ENCODE measurements around the gene RRP15.

RRP15 gene, protein sequence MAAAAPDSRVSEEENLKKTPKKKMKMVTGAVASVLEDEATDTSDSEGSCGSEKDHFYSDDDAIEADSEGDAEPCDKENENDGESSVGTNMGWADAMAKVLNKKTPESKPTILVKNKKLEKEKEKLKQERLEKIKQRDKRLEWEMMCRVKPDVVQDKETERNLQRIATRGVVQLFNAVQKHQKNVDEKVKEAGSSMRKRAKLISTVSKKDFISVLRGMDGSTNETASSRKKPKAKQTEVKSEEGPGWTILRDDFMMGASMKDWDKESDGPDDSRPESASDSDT

GRCh38 chr1:218284917-218285635 lies at the start of gene RRP15:
TSS of gene RRP15 (plus strand) at chr1:218285293. CDS start at chr1:218285317, 24 bp downstream.
- peak; percentile 76 to 77 for DNase-seq (ENCODE audit: low read depth in 2 of 2)

DNA sequence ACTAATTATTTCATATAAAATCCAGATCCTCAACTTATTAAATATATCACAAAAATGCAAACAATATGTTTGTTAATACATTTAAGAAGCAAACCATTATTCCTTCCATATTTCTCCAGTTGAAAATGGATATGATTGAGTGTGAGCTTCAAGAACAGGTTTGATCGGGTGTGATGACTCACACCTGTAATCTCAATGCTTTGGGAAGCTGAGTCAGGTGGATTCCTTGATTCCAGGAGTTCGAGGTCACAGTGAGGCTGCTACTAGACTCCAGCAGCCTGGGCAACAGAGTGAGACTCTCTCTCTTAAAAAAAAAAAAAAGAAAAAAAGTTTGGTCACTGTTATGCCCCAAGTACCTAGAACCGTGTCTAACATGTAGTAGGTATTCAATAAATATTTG lies 42.9 kb upstream of the RRP15 start:
- DNase-seq (ENCODE audit: low read depth in 2 of 2) = no peak

DNA sequence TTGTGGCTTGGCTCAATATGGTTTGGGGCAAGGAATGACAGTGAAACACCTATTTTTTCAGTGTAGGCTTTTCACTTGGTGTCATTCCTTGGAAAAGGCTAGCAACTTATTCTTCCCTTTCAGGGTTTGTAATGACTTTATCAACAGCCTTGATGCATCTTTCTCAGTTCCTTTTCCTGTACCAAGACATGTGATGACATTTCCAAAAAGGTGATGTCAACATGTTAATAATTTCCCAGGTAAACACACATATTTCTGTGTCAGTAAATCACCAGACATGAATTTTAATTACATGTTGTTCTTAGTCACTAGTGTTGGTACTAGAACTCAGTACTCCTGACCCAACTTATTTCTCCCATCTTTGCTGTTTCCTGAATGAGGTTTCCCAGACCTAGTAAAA lies 37.8 kb upstream of the RRP15 start:
- no peak for DNase-seq (ENCODE audit: low read depth in 2 of 2)

GRCh38 chr1:218249338-218250140 lies 35.6 kb upstream of the RRP15 start:
- DNase-seq (ENCODE audit: low read depth in 2 of 2) = no peak

DNA sequence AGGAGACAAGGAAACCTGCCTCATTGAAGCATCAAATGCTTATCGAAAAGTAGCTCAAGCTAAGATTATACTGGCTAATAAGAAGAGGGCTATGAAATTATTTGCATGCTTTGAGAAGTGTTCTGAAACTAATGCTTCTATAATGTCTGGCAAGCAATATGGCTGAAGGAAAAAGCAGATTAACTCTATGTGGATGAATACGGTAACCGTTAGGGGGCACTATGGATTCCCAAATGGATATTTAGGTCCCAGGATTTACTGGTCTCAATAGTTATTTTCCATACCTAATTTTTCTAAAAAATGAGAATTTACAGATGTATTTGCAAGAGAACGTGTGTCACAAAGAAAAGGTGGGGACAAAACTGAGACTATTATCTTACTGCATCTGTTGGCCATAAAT lies 34.6 kb upstream of the RRP15 start:
- DNase-seq (ENCODE audit: low read depth in 2 of 2) = no peak

DNA sequence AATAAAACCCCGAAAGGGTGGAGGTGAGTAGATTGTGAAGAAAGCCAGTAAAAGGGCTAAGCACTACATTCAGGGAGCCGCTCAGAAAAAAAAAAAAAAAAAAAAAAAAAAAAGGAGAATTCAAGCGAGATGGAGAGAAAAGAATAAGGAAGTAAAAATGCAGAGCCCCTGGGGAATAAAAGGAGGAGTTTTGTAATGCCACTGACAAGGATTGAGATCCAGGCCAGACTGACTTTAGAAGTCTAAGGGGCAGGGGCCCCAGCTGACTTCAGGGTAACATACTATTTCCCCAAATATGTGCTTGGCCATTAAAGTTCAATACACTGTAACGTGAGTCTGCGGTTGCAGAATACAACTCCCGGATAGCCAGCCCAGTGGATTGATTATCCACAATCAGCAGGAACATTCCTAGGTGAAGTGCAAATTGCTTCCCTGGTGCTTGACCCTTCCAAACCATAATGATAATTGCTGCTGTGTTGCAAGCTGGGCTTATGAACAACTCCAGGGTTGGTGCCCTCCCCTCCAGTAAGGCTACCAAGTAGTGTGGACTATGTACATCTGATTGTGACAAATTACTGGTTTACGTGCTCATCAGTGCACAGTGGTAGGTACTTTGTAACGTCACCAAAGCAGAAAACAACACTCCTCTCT lies 30.7 kb upstream of the RRP15 start:
- no peak for DNase-seq (ENCODE audit: low read depth in 2 of 2)

DNA sequence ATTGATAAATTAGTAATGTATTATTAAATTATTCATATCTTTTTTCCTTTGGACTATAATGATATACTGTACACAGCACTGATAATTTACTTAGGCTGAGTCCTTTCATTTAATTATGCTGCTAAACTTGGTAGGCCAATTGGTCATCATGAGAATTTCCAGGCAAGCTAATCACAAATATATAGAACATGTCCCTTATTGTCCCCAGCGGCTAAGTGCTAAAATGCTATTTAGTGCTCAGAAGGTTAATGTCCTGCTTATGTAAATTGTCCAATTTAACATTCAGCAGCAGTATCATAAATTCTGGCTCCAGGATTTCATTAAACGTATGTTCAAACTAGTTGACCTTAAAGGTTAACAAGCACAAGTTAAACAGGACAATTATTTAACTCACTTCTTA lies 30.0 kb upstream of the RRP15 start:
- DNase-seq (ENCODE audit: low read depth in 2 of 2) = no peak

- DNase-seq (ENCODE audit: low read depth in 2 of 2) = no peak
These were observed 27.7 kb upstream of the RRP15 start for GRCh38 chr1:218257371-218257770.

DNA sequence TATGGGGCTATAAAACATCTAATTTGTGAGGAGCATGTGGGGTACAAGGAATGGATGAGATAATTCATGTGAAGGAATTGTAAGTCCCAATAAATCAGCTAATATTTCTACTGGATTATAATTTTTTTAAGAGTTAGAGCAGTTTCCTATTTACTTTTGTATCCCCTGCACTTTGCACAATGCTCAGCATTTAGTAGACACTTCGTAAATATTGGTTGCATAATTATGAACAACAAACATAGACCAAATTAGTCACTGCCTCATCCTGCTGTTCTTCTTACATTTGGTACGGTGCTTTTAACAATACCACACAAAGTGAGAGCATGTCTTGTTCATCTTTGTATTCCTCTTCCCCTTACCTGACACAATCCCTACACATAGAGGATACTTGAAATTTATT lies 27.1 kb upstream of the RRP15 start:
- no peak for DNase-seq (ENCODE audit: low read depth in 2 of 2)

DNA sequence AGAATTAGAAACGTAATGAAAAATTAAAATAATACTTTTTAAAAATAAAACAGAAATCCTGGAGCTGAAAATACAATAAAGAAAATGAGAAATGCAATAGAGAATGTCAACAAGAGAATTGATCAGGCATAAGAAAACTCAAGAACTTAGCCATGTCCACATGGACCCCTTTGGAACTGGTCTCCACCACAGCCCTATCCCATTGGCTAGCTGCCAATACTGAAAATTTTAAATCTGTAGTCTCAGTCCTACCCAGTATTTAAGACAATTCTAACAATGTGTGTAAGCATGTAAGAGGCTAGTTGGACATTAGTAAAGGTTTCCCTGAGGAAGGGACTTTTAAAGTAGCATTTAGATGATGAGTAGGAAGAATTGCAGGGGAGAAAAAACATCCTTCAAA lies 25.8 kb upstream of the RRP15 start:
- no peak for DNase-seq (ENCODE audit: low read depth in 2 of 2)

GRCh38 chr1:218259800-218260199 lies 25.3 kb upstream of the RRP15 start:
- no peak for DNase-seq (ENCODE audit: low read depth in 2 of 2)

GRCh38 chr1:218262259-218262658 lies 22.8 kb upstream of the RRP15 start:
- no peak for DNase-seq (ENCODE audit: low read depth in 2 of 2)

GRCh38 chr1:218266356-218266755 lies 18.7 kb upstream of the RRP15 start:
- DNase-seq (ENCODE audit: low read depth in 2 of 2) = no peak

DNA sequence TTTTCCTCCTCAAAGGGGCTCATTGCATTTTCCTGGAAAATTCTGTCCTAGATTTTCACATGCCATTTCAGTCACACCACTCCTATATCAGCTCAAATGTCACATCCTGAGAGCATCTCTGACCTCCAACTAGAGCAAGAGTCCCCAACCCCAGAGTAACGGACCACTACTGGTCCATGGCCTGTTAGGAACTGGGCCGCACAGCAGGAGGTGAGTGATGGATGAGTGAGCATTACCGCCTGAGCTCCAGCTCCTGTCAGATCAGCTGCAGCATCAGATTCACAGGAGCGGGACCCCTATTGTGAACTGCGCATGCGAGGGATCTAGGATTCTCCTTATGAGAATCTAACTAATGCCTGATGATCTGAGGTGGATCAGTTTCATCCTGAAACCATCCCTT lies 12.7 kb upstream of the RRP15 start:
- DNase-seq (ENCODE audit: low read depth in 2 of 2) = no peak

DNA sequence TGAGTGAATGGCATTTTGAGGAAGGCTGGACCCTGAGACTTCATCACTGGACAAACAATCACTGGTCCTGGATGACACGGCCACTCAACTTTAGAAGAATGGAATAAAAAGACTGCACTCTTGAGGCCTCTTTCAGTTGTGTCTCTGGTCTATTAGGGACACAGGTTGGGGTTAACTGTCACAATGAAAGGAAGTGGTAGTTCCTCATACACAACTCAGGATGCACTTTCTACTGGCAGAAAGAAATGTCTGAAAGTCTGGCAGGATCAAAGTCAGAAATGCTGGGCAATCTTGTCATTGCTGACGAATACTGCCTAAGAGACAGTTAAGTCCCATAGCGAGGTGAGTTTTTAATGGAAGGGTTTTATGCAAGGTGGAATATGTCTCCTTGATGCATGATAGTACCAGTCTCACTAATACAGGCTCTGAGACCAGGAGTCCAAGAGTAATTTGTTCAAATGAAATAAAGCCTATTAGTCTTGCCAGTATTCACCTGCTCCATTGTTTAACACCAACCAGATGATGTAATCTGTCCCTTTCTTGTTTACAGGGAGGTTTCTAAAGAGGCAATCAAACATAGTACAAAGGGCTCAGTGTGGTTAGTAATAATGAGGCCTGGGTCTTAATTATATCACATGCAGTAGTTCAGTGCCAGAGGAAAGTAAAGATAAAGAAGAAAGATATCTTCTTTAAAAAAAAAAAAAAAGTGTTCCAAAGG lies 11.2 kb upstream of the RRP15 start:
- no peak for DNase-seq (ENCODE audit: low read depth in 2 of 2)

- DNase-seq (ENCODE audit: low read depth in 2 of 2) = no peak
These were observed 10.6 kb upstream of the RRP15 start for GRCh38 chr1:218274511-218274910.

GRCh38 chr1:218275823-218276222 lies 9.3 kb upstream of the RRP15 start:
- DNase-seq (ENCODE audit: low read depth in 2 of 2) = no peak

DNA sequence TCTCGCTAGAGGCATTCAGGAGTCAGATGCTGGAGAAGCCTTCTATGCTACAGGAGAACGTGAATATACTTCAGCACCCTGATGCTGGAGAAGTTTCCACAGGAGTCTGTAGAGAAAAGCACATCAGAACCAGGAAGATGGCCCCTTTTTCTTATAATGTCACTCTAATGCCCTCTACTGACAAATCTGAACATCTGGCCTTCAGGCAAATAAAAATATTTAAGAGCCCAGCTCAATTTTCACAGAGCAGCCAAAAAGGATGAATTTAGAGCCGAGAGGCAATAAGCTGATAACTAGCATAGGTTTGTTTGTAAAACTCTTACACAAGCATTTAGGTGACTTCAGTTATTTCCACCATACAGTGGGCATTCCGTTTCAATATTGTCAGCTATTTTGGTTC lies 3.8 kb upstream of the RRP15 start:
- no peak for DNase-seq (ENCODE audit: low read depth in 2 of 2)

DNA sequence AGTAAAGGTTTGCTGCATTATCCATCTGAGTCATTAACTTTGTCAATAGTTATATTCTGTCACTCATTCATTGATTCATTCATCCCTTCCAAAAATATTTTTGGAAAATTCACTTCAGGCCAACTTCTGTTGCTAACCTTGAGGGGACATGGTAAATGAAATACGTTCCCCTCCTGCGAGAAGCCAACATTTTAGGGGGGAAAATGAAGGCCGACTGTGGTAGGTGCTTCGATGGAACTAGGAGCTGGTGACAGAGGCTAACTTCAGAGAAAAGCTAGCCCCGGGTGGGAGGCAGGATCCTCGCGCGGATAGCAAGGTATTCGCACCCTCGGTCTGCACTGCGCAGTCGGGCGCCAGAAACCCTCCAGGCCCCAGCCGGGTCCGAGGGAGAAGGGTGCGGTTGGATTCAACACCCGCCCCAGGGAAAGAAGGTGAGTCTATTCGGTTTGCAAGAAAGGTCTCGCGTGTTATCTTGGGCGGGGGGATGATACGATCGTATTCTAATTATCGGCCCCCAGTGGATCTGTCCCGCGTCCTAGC lies 646 bp upstream of the RRP15 start:
- no peak for DNase-seq (ENCODE audit: low read depth in 2 of 2)

DNA sequence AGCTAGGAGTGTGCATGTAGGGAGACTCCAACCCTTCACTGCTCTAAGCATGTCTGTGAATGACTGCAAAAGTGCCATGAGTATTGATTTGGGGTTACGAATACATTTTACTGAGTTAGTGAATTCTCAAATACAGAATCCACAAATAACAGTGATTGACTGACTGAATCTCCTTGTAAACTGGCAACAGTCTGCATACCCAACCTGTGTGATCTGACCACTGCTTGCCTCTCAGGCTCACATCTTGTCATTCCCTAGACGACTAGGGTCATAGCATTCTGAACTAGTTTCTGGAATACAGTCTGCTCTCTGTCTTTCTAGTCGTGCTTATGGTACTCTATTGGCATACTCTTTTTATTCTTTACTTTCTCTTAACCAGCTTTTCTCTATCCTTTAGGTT lies 7.4 kb downstream of the RRP15 start:
- no peak for DNase-seq (ENCODE audit: low read depth in 2 of 2)

GRCh38 chr1:218294546-218294945 lies 9.5 kb downstream of the RRP15 start:
- no peak for DNase-seq (ENCODE audit: low read depth in 2 of 2)

Measured in stimulated activated CD8-positive, alpha-beta memory T cell treated with anti-CD3 and anti-CD28 coated beads, Interleukin-7, amount 100 ng/mL, for 4 hours (primary cell).